Measurements from ENCODE around the gene TMEM131.

TMEM131 gene

GRCh38 chr2:97741251-97741650 lies 254.5 kb downstream of the TMEM131 start:
- TF ChIP-seq REST (IDR thresholded peaks at IDR 0.05; ENCODE audit: insufficient replicate concordance, low read depth) (no peak), SPI1 (IDR thresholded peaks at IDR 0.05; ENCODE audit: borderline replicate concordance, low read depth) (no peak), CTCF (IDR thresholded peaks at IDR 0.05; ENCODE audit: insufficient read depth, low read length) (no peak), GABPA (IDR thresholded peaks at IDR 0.05; ENCODE audit: low read depth) (no peak), POLR2AphosphoS5 (IDR thresholded peaks at IDR 0.05; ENCODE audit: low read depth) (no peak)
- H3K4me3 ChIP-seq (replicated peaks; ENCODE audit: insufficient read depth, low read length), result no peak overlapping the region
- no peak for DNase-seq (ENCODE audit: low read depth in 1 of 2, low spot score in 1 of 2)
- H3K27ac ChIP-seq (replicated peaks), result no peak overlapping the region
- H3K27me3 ChIP-seq (ENCODE audit: insufficient read depth, poor library complexity, severe bottlenecking), result no peaks in the 10 kb centered on the region

- Histone ChIP-seq H3K27ac (replicated peaks) (no peak overlapping the region), H3K4me3 (replicated peaks; ENCODE audit: insufficient read depth, low read length) (no peak overlapping the region), H3K27me3 (ENCODE audit: insufficient read depth, poor library complexity, severe bottlenecking) (no peaks in the 10 kb centered on the region)
- peak; percentile 44 to 57 for DNase-seq (ENCODE audit: low read depth in 1 of 2, low spot score in 1 of 2)
- TF ChIP-seq CTCF (IDR thresholded peaks at IDR 0.05; ENCODE audit: insufficient read depth, low read length), result peak; percentile 89
- no peak for TF ChIP-seq POLR2AphosphoS5 (IDR thresholded peaks at IDR 0.05; ENCODE audit: low read depth)
- no peak for TF ChIP-seq REST (IDR thresholded peaks at IDR 0.05; ENCODE audit: insufficient replicate concordance, low read depth)
- TF ChIP-seq SPI1 (IDR thresholded peaks at IDR 0.05; ENCODE audit: borderline replicate concordance, low read depth), result peak; percentile 44; the same call in 1 of the 2 replicates
- TF ChIP-seq GABPA (IDR thresholded peaks at IDR 0.05; ENCODE audit: low read depth), result no peak
These were observed 255.1 kb downstream of the TMEM131 start for GRCh38 chr2:97740590-97741182.

- Histone ChIP-seq H3K27ac (replicated peaks) (no peak overlapping the region), H3K27me3 (ENCODE audit: insufficient read depth, poor library complexity, severe bottlenecking) (no peaks in the 10 kb centered on the region), H3K4me3 (replicated peaks; ENCODE audit: insufficient read depth, low read length) (no peak overlapping the region)
- no peak for DNase-seq (ENCODE audit: low read depth in 1 of 2, low spot score in 1 of 2)
- TF ChIP-seq GABPA (IDR thresholded peaks at IDR 0.05; ENCODE audit: low read depth), result no peak
- no peak for TF ChIP-seq CTCF (IDR thresholded peaks at IDR 0.05; ENCODE audit: insufficient read depth, low read length)
- no peak for TF ChIP-seq REST (IDR thresholded peaks at IDR 0.05; ENCODE audit: insufficient replicate concordance, low read depth)
- no peak for TF ChIP-seq SPI1 (IDR thresholded peaks at IDR 0.05; ENCODE audit: borderline replicate concordance, low read depth)
- no peak for TF ChIP-seq POLR2AphosphoS5 (IDR thresholded peaks at IDR 0.05; ENCODE audit: low read depth)
These were observed 255.9 kb downstream of the TMEM131 start for GRCh38 chr2:97739893-97740245.

Measured in HL-60 (cell line).